Ishikawa (cell line): ENCODE data around the gene EEF1AKMT3.

ENCODE experiments used
- CEBPB ChIP-seq: IDR thresholded peaks from 2 replicates; pipeline ENCODE4 v1.6.1; 2012
- CREB1 ChIP-seq: IDR thresholded peaks from 2 replicates; pipeline ENCODE4 v1.6.1; 2012; ENCODE audit warnings: low read depth
- EGR1 ChIP-seq: IDR thresholded peaks from 2 replicates; pipeline ENCODE4 v1.6.1; 2012
- EP300 ChIP-seq: IDR thresholded peaks from 2 replicates; pipeline ENCODE4 v1.6.1; 2012; ENCODE audit warnings: borderline replicate concordance
- FOXM1 ChIP-seq: IDR thresholded peaks from 2 replicates; pipeline ENCODE4 v1.6.1; 2012; ENCODE audit warnings: low read depth, borderline replicate concordance
- MAX ChIP-seq: IDR thresholded peaks from 2 replicates; pipeline ENCODE4 v1.6.1; 2012
- NFIC ChIP-seq: IDR thresholded peaks from 2 replicates; pipeline ENCODE4 v1.6.1; 2012
- RAD21 ChIP-seq: IDR thresholded peaks from 2 replicates; pipeline ENCODE4 v1.6.1; 2012; ENCODE audit warnings: low read depth
- REST ChIP-seq: IDR thresholded peaks from 2 replicates; pipeline ENCODE4 v1.6.1; 2012; ENCODE audit warnings: low read depth, mild to moderate bottlenecking
- TAF1 ChIP-seq: IDR thresholded peaks from 2 replicates; pipeline ENCODE4 v1.6.1; 2012; ENCODE audit warnings: low read depth, mild to moderate bottlenecking
- TCF12 ChIP-seq: IDR thresholded peaks from 2 replicates; pipeline ENCODE4 v1.6.1; 2012; ENCODE audit warnings: low read depth
- TEAD4 ChIP-seq: IDR thresholded peaks from 2 replicates; pipeline ENCODE4 v1.6.1; 2012
- YY1 ChIP-seq: IDR thresholded peaks from 2 replicates; pipeline ENCODE4 v1.6.1; 2012; ENCODE audit warnings: low read depth
- ZBTB7A ChIP-seq: IDR thresholded peaks from 2 replicates; pipeline ENCODE4 v1.6.1; 2012; ENCODE audit warnings: low read depth
- TF ChIP-seq, protein P1 (sequence below): IDR thresholded peaks from 2 replicates; pipeline ENCODE4 v1.6.1; 2012

The EEF1AKMT3 gene

DNA sequence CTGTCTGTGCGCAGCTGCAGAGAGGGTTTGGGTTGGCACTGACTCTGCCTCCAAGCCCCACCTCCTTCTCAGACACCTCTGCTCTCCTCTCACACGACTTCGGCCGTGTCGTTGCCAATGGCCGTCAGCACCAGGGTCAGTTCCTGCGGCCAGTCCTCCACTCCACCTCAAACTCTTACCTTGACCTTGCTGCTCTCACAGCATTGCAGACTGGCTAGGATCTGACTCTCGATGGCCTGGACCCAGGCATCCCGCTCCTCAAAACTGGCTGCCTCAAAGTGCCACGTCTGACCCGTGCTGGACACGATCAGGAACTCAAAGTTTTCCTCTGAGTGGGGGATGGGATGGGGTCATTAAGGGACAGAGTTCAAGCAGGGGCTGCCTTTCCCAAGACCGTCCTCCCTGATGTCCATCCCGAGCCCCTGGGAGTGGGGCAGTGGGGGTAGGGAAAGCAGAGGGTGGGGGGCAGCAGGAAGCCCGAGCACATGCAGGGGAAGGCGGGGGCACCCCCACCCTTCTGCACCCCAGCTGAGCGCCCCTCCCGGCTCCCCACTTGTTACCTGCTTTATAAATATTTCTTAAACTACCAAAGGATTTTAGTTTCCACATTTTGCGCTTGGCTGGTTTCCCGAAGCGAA, 44.5 kb upstream of the EEF1AKMT3 start:
- TF ChIP-seq TEAD4 (no peak), MAX (no peak), TAF1 (0 out of 2 replicates have a peak, but pooled peaks have one; percentile 23), TCF12 (no peak), YY1 (peak; percentile 85), FOXM1 (no peak), RAD21 (no peak; the same call in 1 of the 2 replicates), CREB1 (no peak), REST (peak; percentile 81), ZBTB7A (no peak), NFIC (no peak), EGR1 (no peak), EP300 (no peak), CEBPB (no peak)
- TF ChIP-seq, protein P1, sequence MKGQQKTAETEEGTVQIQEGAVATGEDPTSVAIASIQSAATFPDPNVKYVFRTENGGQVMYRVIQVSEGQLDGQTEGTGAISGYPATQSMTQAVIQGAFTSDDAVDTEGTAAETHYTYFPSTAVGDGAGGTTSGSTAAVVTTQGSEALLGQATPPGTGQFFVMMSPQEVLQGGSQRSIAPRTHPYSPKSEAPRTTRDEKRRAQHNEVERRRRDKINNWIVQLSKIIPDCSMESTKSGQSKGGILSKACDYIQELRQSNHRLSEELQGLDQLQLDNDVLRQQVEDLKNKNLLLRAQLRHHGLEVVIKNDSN: no peak

DNA sequence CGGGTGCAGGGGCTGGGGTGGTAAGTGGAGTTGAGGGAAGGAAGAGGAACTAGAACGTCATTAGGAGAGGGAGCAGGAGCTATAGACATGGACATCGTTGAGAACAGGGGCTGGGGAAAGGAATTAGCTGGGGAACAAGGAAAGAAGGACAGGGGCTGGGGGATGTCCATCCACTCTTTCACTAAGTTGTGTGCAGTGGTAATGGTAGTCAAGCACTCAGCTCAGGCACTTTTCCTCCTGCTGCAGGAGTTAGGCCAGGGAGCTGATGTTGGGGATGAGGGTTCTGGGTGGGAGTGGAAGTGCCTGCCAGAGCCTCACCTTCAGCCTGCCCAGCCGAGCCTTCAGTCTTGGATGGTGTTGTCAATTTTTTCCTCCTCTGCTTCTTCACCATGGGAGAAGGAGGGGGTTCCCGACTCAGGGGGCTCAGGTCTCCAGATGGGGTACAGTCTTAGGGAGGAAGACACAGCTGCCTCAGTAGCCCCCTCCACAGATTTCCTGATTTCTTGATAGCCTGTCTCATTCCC, 43.0 kb upstream of the EEF1AKMT3 start:
- TF ChIP-seq TAF1 (no peak), FOXM1 (no peak), CEBPB (no peak), EGR1 (no peak), TEAD4 (no peak), NFIC (no peak), MAX (no peak), YY1 (no peak), EP300 (no peak), CREB1 (no peak), TCF12 (no peak), REST (no peak), RAD21 (no peak), ZBTB7A (no peak)
- TF ChIP-seq, protein P1: no peak

GRCh38 chr12:57730336-57731067, 41.9 kb upstream of the EEF1AKMT3 start:
- TF ChIP-seq TAF1 (no peak), TCF12 (no peak), NFIC (no peak), EP300 (no peak), TEAD4 (no peak), MAX (no peak), CEBPB (no peak), CREB1 (no peak), FOXM1 (no peak), REST (no peak), ZBTB7A (no peak), YY1 (no peak), RAD21 (no peak), EGR1 (no peak)
- TF ChIP-seq, protein P1: no peak
